HFF-Myc (cell line): ENCODE data around the gene CCDC146.
"Not testable (repeated sequence)": the region's sequence is repeated elsewhere in the genome, so short reads cannot be mapped to it uniquely, and the experiment has no call there.

Experiments used
- DNase-seq: peaks from one replicate; pipeline ENCODE4 v3.0.0-alpha.2; 2011; ENCODE audit warnings: low read depth; ENCODE audit errors: extremely low read depth
- H3K4me3 ChIP-seq: replicated peaks from 2 replicates; pipeline ENCODE4 v1.5.1; 2011; ENCODE audit warnings: low read depth, mild to moderate bottlenecking, control low read depth, low read length
- CTCF ChIP-seq: IDR thresholded peaks from 2 replicates; pipeline ENCODE4 v1.5.1; 2012; ENCODE audit warnings: mild to moderate bottlenecking, low read depth, low read length, control low read depth; ENCODE audit errors: missing control alignments

Gene CCDC146

GRCh38 chr7:77265666-77266065 is 143.3 kb downstream of the CCDC146 start:
- DNase-seq = no peak
- no peak overlapping the region for H3K4me3 ChIP-seq
- TF ChIP-seq CTCF = no peak

- DNase-seq = no peak
- no peak overlapping the region for H3K4me3 ChIP-seq
- TF ChIP-seq CTCF = no peak
Observed at GRCh38 chr7:77266291-77266794, 143.9 kb downstream of the CCDC146 start.

- TF ChIP-seq CTCF = no peak
- DNase-seq = no peak
- no peak overlapping the region for H3K4me3 ChIP-seq
Observed at GRCh38 chr7:77269360-77270093, 147.1 kb downstream of the CCDC146 start.

GRCh38 chr7:77270094-77270480 is 147.7 kb downstream of the CCDC146 start:
- no peak for DNase-seq
- H3K4me3 ChIP-seq = no peak overlapping the region
- no peak for TF ChIP-seq CTCF

GRCh38 chr7:77271766-77272165 is 149.4 kb downstream of the CCDC146 start:
- no peak for TF ChIP-seq CTCF

GRCh38 chr7:77275663-77276062 is 153.2 kb downstream of the CCDC146 start:
- H3K4me3 ChIP-seq, DNase-seq: not testable (repeated sequence)

More at GRCh38 chr7:77271766-77272165, 149.4 kb downstream of the CCDC146 start:
- DNase-seq = no peak
- no peak overlapping the region for H3K4me3 ChIP-seq

- DNase-seq = no peak
Observed at GRCh38 chr7:77276120-77276519, 153.7 kb downstream of the CCDC146 start.

More at GRCh38 chr7:77276120-77276519, 153.7 kb downstream of the CCDC146 start:
- no peak for TF ChIP-seq CTCF
- H3K4me3 ChIP-seq = no peak overlapping the region
